ENCODE data around the gene ELOVL6.
A peak's percentile ranks its signal among the peaks of the same experiment; 100 is the strongest.
"Not testable (repeated sequence)": the region's sequence is repeated elsewhere in the genome, so short reads cannot be mapped to it uniquely, and the experiment has no call there.

Gene ELOVL6

DNA sequence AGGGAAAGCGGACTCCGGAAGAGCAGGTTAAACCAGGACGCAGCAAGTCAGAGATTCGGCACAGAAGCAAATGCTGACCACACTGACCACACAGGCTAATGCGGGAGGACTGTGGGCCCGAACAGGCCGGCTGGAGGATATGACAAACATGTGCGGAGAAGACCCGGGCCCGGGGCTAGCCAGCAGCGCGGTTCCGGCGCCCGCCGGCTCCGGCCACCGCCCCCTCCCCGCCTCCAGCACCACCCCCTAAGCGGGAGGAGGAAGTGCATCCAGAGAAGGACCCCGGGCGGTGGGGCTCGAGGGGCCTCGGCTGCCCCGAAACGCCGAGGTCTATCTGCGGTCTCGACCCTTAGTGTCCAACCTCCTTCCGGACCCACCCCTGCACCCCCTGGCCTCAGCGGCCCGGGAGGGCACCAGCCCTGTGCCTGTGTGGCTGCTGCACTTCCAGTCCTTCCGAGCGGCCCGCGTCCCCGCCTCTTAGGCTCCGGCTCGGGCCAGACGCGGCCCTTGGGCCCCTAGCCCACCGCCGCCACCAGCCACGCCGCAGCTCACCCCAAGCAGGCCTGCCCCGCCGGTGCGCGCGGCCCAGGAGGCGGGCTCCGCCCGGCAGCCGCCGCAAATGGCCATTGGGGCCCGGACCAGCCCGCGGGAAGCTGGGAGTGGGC lies 2.1 kb downstream of the ELOVL6 start:
- peak; percentile 78 for DNase-seq

DNA sequence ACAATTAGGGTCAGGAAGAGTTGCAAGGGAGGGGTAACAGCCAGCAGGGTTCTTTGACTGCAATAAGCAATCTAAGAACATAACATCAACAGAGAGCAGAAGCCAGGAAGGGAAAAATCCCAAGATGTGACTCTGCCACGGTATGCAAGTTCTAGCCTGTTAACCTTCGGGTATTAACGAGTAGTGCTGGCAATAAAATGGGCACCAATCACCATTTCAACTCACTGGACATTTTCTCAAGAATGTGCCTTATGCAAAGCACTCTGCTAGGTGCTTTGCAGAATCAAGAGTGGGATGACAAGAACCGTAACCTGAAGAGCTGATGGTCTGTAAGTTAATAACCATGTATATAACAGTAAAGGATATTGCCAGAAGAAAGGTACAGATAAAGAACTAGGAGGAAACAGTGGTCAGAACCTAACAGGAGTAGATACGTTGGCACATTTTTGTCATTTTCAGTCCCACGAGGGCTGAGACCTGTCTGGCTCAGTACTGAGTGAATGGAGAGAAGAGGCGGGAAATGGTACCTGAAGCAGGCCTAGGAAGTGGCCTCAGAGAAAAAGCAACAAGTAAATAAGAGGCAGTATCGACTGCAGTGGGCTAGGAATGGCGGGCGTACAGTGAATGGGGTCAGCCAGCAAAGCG lies 2.7 kb downstream of the ELOVL6 start:
- DNase-seq: peak; percentile 45

GRCh38 chr4:110193822-110194761 lies 4.3 kb downstream of the ELOVL6 start:
- DNase-seq: peak; percentile 95

DNA sequence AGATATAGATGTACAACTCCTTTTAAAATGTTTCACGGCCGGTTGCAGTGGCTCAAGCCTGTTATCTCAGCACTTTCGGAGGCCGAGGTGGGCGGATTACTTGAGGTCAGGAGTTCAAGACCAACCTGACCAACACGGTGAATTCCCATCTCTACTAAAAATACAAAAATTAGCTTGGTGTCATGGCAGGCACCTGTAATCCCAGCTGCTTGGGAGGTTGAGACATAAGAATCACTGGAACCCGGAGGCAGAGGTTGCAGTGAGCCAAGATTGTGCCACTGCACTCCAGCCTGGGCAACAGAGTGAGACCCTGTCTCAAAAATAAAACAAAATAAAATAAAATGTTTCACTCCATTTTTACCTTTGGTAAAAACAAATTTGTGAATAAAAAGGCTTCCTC lies 5.1 kb downstream of the ELOVL6 start:
- DNase-seq: not testable (repeated sequence)

GRCh38 chr4:110190249-110190648 lies 8.2 kb downstream of the ELOVL6 start:
- DNase-seq: no peak

DNA sequence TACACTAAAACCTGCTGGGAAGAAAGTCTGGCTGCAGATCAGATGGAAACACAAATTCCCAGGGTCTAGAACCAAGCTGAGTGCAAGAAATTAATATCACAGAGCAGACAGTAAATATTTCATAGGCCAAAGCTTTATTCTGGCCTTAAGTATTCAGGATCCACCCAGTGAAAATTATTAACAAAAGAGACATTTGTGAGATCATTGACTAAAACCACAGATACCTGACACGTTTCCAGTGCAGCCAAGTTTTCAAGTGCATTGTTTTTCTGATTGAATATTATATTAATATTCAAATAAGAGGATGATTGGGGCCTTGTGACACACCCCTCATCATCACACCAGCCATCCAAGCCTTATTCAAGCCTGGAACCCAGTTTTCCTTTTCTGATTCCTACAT lies 10.3 kb downstream of the ELOVL6 start:
- no peak for DNase-seq

- DNase-seq: no peak
Observed at GRCh38 chr4:110184791-110185155, 13.6 kb downstream of the ELOVL6 start.

- DNase-seq: no peak
Observed at GRCh38 chr4:110184140-110184790, 14.2 kb downstream of the ELOVL6 start.

GRCh38 chr4:110183643-110184042 lies 14.8 kb downstream of the ELOVL6 start:
- DNase-seq: peak; percentile 41

DNA sequence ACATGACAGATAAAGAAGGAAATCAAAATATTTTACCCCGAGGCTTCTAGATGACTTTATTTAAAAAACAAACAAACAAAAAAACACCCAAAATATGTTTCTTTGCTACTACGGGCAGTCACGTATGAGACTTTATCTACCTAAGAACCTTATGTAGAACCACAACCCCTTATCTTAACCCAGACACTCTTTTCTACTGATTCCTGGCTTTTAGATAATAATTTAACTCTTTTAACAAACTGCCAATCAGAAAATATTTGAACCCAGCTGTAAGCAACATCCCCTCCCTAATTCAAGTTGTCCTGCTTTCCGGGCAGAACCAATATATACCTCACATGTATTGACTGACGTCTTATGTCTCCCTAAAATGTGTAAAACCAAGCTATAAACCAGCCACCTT lies 15.4 kb downstream of the ELOVL6 start:
- DNase-seq: no peak

DNA sequence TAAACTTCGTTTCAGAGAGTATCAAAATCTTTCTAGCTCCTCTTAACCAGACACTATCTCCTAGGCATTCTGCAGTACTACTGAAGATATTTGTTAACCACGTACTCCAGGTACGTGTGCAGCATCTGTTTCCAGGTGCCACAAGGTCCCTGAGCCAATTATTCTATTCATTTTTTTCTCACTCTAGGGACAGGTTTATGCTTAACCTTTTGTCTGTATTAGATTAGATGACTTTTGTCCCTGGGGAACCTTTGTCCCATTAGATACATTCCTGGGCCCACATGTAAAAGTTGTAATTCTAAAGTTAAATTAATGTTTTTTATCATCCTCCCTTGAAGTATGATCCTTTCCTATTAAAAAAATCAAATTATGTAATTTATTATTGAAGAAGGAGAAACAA lies 16.5 kb downstream of the ELOVL6 start:
- no peak for DNase-seq

GRCh38 chr4:110175634-110176033 lies 22.8 kb downstream of the ELOVL6 start:
- no peak for DNase-seq

GRCh38 chr4:110172972-110173371 lies 25.4 kb downstream of the ELOVL6 start:
- peak; percentile 76 for DNase-seq

- no peak for DNase-seq
Observed at GRCh38 chr4:110171971-110172370, 26.4 kb downstream of the ELOVL6 start.

DNA sequence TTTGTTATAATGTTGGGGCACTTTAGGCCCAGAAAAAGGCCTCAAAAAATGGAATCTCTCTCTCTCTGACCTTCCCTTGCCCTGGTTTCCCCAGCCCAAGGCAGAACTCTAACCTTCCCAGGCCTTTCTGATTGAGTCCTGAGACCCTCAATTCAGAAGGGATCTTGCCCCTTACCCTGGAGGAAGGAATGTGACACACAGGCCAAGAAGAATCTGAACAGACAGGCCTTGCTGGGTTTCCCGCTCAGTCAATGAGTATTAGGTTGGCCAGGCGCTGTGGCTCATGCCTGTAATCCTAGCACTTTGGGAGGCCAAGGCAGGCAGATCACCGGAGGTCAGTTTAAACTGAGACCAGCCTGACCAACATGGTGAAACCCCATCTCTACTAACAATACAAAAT lies 27.6 kb downstream of the ELOVL6 start:
- DNase-seq: no peak

DNA sequence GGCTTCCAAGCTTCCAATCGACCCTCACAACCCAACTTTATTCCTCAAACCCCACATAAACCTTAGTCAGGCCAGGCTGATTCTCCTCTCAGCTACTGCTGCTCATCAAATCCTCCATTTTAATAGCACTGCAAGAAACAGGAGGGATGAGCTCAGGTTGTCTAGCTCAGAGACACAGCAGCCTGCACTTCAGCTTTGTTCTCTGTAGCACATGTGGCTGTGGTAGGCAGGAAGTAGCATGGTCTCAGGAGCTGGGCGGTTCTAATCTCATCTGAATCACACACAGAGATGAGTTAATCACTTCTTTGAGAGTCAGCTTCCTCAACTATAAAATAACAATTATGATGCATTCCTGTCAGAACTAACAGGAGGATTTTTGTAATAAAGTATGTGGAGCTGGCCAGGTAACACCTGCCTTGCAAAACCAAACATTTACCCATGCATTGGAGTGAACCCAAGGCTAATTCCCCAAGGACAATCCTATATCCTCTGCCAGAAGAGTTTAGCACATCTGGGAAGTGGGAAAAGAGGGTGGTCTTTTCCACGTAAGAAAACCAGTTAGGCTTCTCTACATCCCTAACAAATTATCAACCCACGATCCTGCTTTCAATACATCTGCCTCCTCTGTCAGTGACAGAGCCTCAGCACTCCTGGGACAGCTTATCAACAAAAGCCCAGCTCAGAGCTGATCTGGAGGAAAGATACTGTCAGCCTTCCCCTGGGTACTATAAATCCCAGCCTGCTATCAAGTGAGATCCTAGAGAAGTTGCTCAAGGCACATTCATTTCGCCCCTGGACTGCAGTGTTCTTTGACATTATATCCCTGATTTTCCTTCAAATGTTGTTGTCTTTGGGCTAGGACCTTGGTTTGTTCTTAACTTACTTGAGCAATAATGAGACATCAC lies 32.8 kb downstream of the ELOVL6 start:
- DNase-seq: peak; percentile 14

DNA sequence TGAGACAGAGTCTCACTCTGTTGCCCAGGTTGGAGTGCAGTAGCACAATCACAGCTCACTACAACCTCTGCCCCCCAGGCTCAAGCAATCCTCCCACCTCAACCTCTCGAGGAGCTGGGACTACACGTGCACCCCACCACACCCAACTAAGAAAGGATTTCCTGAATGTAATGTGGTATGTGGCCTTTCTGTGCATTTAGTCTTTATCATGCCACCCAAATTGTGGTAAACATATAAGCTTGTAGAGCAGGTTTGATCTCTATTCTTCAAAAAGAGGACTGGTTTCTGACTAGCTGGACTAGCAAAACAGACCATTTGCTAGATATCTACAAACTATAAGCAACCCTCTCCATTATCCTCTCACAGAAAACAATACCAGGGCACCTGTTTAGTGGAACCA lies 33.6 kb downstream of the ELOVL6 start:
- DNase-seq: no peak

DNA sequence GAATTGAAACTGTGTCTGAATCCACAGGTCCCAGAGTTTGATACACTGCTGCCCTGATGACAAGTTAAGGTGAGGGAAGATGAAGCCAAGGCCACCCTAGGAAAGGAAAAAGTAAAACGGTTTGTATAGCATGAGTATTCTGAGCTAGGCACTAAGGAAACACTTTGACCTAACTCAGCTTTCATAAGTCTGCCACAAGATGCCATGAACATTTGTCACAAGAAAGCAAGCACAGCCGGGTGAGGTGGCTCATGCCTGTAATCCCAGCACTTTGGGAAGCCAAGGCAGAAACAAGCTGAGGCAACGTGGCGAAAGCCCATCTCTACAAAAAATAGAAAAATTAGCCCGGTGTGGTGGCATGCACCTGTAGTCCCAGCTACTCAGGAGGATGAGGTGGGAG lies 34.2 kb downstream of the ELOVL6 start:
- no peak for DNase-seq

- no peak for DNase-seq
Observed at GRCh38 chr4:110163327-110164069, 34.9 kb downstream of the ELOVL6 start.

DNA sequence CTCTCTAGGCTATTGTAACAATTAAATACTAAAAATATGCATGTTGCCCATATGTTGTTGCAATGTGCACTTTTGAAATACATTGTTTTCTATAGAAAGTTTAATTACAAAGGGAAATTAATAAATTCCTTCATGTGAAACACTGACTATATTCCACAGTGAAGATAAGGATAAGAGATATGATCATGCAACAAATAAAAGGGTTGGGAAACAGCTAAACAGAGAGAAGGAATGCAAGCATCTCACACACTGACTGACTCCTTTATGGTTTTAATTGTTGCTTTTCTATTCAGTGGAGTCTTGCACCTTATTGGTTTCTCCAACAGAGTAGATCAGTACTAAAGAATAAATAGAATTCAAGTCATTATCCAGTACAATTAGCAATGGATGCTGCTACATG lies 37.8 kb downstream of the ELOVL6 start:
- no peak for DNase-seq

DNA sequence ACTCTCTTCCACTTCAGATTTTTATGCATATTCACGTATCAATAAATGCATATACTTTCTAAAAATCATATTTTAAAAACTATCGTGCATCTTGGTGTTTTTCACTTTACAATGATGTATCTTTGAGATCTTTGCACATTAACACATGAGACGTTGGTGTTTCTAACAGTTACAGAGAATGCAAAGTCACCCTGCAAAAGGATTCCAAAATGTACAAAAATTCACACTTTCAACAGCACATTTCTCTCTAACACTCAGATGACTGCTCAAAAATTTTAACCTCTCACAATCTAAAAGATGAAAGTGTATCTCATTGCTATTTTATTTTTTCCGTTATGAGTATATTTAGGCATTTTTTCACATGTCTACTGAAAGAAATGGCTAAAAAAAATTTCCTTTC lies 38.9 kb downstream of the ELOVL6 start:
- DNase-seq: no peak

DNA sequence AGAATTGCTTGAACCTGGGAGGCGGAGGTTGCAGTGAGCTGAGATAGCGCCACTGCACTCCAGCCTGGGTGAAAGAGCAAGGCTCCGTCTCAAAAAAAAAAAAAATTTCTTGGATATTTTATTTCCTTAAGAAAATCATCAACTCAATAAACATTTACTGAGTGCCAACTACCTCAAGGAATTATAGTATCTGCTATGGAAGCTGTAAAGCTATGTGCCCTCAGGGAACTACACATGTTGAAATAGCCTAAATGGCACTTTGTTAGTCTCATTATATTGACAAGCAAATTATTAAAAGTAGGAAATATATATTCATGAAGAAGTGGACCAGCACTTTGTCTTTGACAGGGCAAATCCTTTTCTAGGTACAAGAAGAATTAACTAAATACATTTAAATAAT lies 40.8 kb downstream of the ELOVL6 start:
- no peak for DNase-seq

Data from NCI-H510A treated with DMSO at 0.1 percent for 48 hours (cell line).